A673 (cell line): ENCODE results near the gene HLA-B.

Source experiments
- EZH2 ChIP-seq: fragments of 200-600 bp; sonication (generic); IDR thresholded peaks from 2 replicates; pipeline ENCODE4 v1.6.1; 2017; ENCODE audit warnings: borderline replicate concordance, low read depth, mild to moderate bottlenecking, mixed read lengths, antibody characterized with exemption, low read length; ENCODE audit not compliant: poor library complexity, severe bottlenecking
- TF ChIP-seq, protein P1 (sequence below): fragments of 300-800, 200-600 bp; sonication (generic); conservative IDR thresholded peaks from 2 replicates; pipeline ENCODE4 v1.5.1; 2017; ENCODE audit warnings: low read depth, mild to moderate bottlenecking, antibody characterized with exemption, low read length, moderate library complexity, mixed read lengths

DNA sequence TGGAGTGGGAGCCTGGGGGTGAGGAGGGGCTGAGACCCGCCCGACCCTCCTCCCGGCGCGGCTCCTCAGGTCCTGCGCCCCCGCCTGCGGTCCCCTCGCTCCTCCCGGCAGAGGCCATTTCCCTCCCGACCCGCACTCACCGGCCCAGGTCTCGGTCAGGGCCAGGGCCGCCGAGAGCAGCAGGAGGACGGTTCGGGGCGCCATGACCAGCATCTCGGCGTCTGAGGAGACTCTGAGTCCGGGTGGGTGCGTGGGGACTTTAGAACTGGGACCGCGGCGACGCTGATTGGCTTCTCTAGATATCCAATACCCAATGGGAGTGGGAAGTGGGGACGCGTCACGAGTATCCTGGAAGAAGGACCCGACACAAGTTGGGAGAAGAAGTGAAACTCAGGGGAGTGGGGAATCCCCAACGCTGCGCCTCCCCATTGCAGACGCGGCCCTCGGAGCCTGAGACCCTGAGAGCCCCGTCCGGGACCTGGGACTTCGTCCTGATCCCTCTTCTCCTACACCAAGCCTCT is at the start of gene HLA-B:
- TF ChIP-seq, protein P1, sequence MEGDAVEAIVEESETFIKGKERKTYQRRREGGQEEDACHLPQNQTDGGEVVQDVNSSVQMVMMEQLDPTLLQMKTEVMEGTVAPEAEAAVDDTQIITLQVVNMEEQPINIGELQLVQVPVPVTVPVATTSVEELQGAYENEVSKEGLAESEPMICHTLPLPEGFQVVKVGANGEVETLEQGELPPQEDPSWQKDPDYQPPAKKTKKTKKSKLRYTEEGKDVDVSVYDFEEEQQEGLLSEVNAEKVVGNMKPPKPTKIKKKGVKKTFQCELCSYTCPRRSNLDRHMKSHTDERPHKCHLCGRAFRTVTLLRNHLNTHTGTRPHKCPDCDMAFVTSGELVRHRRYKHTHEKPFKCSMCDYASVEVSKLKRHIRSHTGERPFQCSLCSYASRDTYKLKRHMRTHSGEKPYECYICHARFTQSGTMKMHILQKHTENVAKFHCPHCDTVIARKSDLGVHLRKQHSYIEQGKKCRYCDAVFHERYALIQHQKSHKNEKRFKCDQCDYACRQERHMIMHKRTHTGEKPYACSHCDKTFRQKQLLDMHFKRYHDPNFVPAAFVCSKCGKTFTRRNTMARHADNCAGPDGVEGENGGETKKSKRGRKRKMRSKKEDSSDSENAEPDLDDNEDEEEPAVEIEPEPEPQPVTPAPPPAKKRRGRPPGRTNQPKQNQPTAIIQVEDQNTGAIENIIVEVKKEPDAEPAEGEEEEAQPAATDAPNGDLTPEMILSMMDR, result no peak
- no peak for TF ChIP-seq EZH2
